HL-60 (cell line): Measurements from ENCODE around the gene DRAM2.

Source experiments
- DNase-seq, 2 experiments: peaks; one replicate each; pipeline ENCODE4 v3.0.0-alpha.2; 2010 to 2020; ENCODE audit warnings: low read depth in 1 of 2, low spot score in 1 of 2
- H3K27ac ChIP-seq: fragments of 250-450 bp; sonication (Bioruptor Pico); replicated peaks from 2 replicates; pipeline ENCODE4 v1.5.1; 2020; ENCODE audit warnings: mild to moderate bottlenecking, moderate library complexity
- H3K27me3 ChIP-seq: fragments of 250-450 bp; sonication (Bioruptor Pico); 2 replicates; pipeline ENCODE4 v1.5.1; 2021; ENCODE audit warnings: mild to moderate bottlenecking, moderate library complexity; ENCODE audit not compliant: insufficient read depth, poor library complexity, severe bottlenecking
- H3K4me3 ChIP-seq: replicated peaks from 2 replicates; pipeline ENCODE4 v1.5.1; 2011; ENCODE audit warnings: mild to moderate bottlenecking, control low read depth, low read length; ENCODE audit not compliant: insufficient read depth
- GABPA ChIP-seq: IDR thresholded peaks from 2 replicates; pipeline ENCODE4 v1.6.1; 2012; ENCODE audit warnings: low read depth
- POLR2AphosphoS5 ChIP-seq: IDR thresholded peaks from 2 replicates; pipeline ENCODE4 v1.6.1; 2012; ENCODE audit warnings: low read depth
- REST ChIP-seq: IDR thresholded peaks from 2 replicates; pipeline ENCODE4 v1.6.1; 2012; ENCODE audit warnings: low read depth; ENCODE audit not compliant: insufficient replicate concordance
- SPI1 ChIP-seq: IDR thresholded peaks from 2 replicates; pipeline ENCODE4 v1.6.1; 2012; ENCODE audit warnings: low read depth, mild to moderate bottlenecking, borderline replicate concordance
- TF ChIP-seq, protein P1 (sequence below): IDR thresholded peaks from one replicate; pipeline ENCODE4 v1.5.1; 2011; ENCODE audit warnings: low read length, control low read depth, inconsistent platforms; ENCODE audit not compliant: insufficient read depth

DRAM2 gene

GRCh38 chr1:111163363-111163762 is 23.5 kb upstream of the DRAM2 start:
- TF ChIP-seq SPI1 (no peak), REST (no peak), POLR2AphosphoS5 (no peak), GABPA (no peak)
- TF ChIP-seq, protein P1, sequence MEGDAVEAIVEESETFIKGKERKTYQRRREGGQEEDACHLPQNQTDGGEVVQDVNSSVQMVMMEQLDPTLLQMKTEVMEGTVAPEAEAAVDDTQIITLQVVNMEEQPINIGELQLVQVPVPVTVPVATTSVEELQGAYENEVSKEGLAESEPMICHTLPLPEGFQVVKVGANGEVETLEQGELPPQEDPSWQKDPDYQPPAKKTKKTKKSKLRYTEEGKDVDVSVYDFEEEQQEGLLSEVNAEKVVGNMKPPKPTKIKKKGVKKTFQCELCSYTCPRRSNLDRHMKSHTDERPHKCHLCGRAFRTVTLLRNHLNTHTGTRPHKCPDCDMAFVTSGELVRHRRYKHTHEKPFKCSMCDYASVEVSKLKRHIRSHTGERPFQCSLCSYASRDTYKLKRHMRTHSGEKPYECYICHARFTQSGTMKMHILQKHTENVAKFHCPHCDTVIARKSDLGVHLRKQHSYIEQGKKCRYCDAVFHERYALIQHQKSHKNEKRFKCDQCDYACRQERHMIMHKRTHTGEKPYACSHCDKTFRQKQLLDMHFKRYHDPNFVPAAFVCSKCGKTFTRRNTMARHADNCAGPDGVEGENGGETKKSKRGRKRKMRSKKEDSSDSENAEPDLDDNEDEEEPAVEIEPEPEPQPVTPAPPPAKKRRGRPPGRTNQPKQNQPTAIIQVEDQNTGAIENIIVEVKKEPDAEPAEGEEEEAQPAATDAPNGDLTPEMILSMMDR: no peak
- DNase-seq: no peak
- H3K27me3 ChIP-seq: no peaks in the 10 kb centered on the region
- no peak overlapping the region for H3K27ac ChIP-seq
- H3K4me3 ChIP-seq: no peak overlapping the region

GRCh38 chr1:111162488-111162880 is 22.6 kb upstream of the DRAM2 start:
- Histone ChIP-seq H3K4me3 (no peak overlapping the region), H3K27ac (no peak overlapping the region), H3K27me3 (no peaks in the 10 kb centered on the region)
- no peak for DNase-seq
- TF ChIP-seq, protein P1: no peak
- TF ChIP-seq POLR2AphosphoS5: no peak
- TF ChIP-seq REST: no peak
- no peak for TF ChIP-seq SPI1
- no peak for TF ChIP-seq GABPA

DNA sequence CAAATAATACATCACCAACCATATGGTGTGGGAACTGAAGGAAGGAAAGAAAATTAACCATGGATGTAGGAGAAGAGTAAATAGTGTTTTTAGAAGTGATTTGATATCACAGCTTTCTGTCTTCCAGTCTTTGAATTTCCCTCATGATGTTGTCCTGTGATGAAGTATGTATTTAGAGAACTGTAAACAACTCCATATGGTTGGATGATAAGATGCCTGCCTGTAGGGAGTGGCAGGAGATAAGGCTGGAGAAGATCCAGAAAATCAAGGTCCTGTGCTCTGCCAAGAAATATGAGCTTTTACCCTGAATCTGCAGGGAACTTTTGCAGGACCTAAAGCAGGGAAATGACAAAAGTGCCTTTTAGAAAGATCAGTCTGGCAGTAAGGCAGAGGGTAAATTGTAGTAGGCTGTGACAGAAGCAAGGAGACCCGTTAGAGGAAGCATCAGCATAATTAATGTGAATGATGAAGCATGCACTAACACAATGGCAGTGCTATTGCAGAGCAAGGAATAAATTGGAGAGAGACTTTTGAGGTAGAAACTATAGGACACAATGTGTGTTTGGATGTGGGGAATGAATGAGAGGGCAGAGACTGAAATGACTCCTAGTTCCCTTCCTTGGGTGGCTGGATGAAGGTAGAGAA is 22.1 kb upstream of the DRAM2 start:
- TF ChIP-seq POLR2AphosphoS5 (no peak), SPI1 (no peak), REST (no peak)
- TF ChIP-seq, protein P1: no peak
- H3K4me3 ChIP-seq: no peak overlapping the region
- DNase-seq: no peak
- H3K27me3 ChIP-seq: no peaks in the 10 kb centered on the region
- no peak overlapping the region for H3K27ac ChIP-seq
